Loucy (cell line): ENCODE measurements around the gene OXLD1.

Source experiments
- EZH2phosphoT487 ChIP-seq: fragments of 200-600 bp; IDR thresholded peaks from 2 replicates; pipeline ENCODE4 v1.6.1; 2018; ENCODE audit warnings: antibody characterized with exemption, mild to moderate bottlenecking, moderate library complexity, borderline replicate concordance
- TF ChIP-seq, protein P1 (sequence below): fragments of 200-600 bp; sonication (generic); conservative IDR thresholded peaks from 2 replicates; pipeline ENCODE4 v1.5.1; 2014; ENCODE audit warnings: mild to moderate bottlenecking, antibody characterized with exemption, low read length

DNA sequence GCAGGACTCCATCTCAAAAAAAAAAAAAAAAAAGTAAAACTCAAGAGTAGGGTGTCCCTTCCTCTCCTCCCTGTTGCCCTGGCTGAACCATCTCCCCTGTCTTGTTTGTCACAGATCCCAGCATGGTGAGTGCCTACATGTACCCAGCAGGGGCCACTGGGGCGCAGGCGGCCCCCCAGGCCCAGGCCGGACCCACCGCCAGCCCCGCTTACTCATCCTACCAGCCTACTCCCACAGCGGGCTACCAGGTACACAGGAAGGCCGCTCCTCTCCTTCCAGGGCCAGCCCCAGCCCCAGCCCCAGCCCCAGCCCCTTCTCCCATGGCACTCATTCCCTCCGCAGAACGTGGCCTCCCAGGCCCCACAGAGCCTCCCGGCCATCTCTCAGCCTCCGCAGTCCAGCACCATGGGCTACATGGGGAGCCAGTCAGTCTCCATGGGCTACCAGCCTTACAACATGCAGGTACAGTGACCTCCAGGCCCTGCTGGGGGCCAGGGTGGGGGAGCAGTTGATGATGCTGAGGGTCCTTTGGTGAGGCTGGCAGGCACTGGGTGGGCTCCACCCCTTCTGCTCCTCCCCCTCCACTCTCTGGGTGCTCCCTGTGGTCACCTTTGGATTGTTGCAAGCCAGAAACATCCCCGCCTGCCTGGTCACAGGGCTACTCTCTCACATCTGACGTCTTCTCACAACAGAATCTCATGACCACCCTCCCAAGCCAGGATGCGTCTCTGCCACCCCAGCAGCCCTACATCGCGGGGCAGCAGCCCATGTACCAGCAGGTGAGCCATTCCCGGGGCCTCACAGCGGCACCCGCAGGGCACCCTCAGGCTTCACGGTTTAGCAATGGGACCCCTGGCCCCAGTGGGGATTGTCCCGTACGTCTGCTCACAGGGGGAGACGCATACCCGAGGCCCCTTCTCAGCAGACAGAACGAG lies 34.2 kb upstream of the OXLD1 start:
- TF ChIP-seq, protein P1, sequence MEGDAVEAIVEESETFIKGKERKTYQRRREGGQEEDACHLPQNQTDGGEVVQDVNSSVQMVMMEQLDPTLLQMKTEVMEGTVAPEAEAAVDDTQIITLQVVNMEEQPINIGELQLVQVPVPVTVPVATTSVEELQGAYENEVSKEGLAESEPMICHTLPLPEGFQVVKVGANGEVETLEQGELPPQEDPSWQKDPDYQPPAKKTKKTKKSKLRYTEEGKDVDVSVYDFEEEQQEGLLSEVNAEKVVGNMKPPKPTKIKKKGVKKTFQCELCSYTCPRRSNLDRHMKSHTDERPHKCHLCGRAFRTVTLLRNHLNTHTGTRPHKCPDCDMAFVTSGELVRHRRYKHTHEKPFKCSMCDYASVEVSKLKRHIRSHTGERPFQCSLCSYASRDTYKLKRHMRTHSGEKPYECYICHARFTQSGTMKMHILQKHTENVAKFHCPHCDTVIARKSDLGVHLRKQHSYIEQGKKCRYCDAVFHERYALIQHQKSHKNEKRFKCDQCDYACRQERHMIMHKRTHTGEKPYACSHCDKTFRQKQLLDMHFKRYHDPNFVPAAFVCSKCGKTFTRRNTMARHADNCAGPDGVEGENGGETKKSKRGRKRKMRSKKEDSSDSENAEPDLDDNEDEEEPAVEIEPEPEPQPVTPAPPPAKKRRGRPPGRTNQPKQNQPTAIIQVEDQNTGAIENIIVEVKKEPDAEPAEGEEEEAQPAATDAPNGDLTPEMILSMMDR: no peak
- no peak for TF ChIP-seq EZH2phosphoT487
